A549 (cell line): Measurements from ENCODE around the gene MYO1E. TPM values are rescaled to one million over a fixed set of nuclear protein-coding genes. Genes with fewer than 3 reads are reported as not detected.

Experiments
- ATAC-seq, 2 experiments: fragments of 200-7000 bp in 1 of 2; fragments of >200 bp in 1 of 2; cut with Nextera tagmentation in 1 of 2; cut with Tn5 transposase in 1 of 2; 3 replicates each; pipeline versions ENCODE4 v1.8.0 to v1.9.1; 2018 to 2020; ENCODE audit warnings: mild to moderate bottlenecking in 1 of 2, moderate library complexity in 1 of 2
- CTCF ChIA-PET: fragments of 300-600 bp; sonication (Branson Sonifier 250); formaldehyde crosslinking; extraction: SDS; loops from one replicate; lab custom pipeline; 2021; ENCODE audit warnings: antibody characterized with exemption, inconsistent platforms; lab: Yijun Ruan, JAX
- POLR2A ChIA-PET: fragments of 350-600 bp; formaldehyde crosslinking; extraction: SDS; loops from one replicate; lab custom pipeline; 2021; ENCODE audit warnings: antibody characterized with exemption, inconsistent platforms; lab: Yijun Ruan, JAX
- DNase-seq, 2 experiments: peaks; one replicate each; pipeline versions ENCODE4 v3.0.0 to v3.0.0-alpha.2; 2011 to 2016; ENCODE audit warnings: low read depth in 1 of 2, low spot score in 1 of 2
- FAIRE-seq: peaks from 2 replicates; lab custom pipeline; 2011; peaks lifted over from hg19 to GRCh38; lab: Jason Lieb, UNC
- H3K27ac ChIP-seq, 2 experiments: fragments of >200 bp; sonication (Bioruptor Twin); formaldehyde crosslinking; 3 replicates each; pipeline ENCODE4 v1.5.1; 2016 to 2017
- H3K4me1 ChIP-seq: fragments of >200 bp; sonication (Bioruptor Twin); formaldehyde crosslinking; 3 replicates; pipeline ENCODE4 v1.6.1; 2016
- H3K4me2 ChIP-seq: fragments of >200 bp; sonication (Bioruptor Twin); formaldehyde crosslinking; 3 replicates; pipeline ENCODE4 v1.6.1; 2016
- H3K4me3 ChIP-seq: fragments of >200 bp; sonication (Bioruptor Twin); formaldehyde crosslinking; 3 replicates; pipeline ENCODE4 v1.5.1; 2016
- H3K9me3 ChIP-seq: fragments of >200 bp; sonication (Bioruptor Twin); formaldehyde crosslinking; 3 replicates; pipeline ENCODE4 v1.6.1; 2016
- BCL3 ChIP-seq: fragments of >200 bp; sonication (Bioruptor Twin); formaldehyde crosslinking; IDR thresholded peaks from 3 replicates; pipeline ENCODE4 v1.6.1; 2016
- BHLHE40 ChIP-seq: IDR thresholded peaks from 2 replicates; pipeline ENCODE4 v1.6.1; 2012; ENCODE audit warnings: low read depth, low read length, inconsistent platforms
- CHD4 ChIP-seq: fragments of 200-600 bp; sonication (generic); IDR thresholded peaks from 2 replicates; pipeline ENCODE4 v1.6.1; 2016; ENCODE audit warnings: antibody characterized with exemption, mild to moderate bottlenecking, borderline replicate concordance
- E2F6 ChIP-seq: IDR thresholded peaks from 2 replicates; pipeline ENCODE4 v1.6.1; 2012; ENCODE audit warnings: low read depth, borderline replicate concordance
- EHF ChIP-seq: fragments of 250-450 bp; sonication (Bioruptor Pico); IDR thresholded peaks from 2 replicates; pipeline ENCODE4 v1.5.0; 2020; ENCODE audit warnings: mild to moderate bottlenecking
- EHMT2 ChIP-seq: fragments of 200-600 bp; sonication (generic); IDR thresholded peaks from 2 replicates; pipeline ENCODE4 v1.6.1; 2016; ENCODE audit warnings: antibody characterized with exemption, low read depth, mild to moderate bottlenecking, moderate library complexity
- ELK1 ChIP-seq: fragments of 150-350 bp; IDR thresholded peaks from 2 replicates; pipeline ENCODE4 v1.6.1; 2014; ENCODE audit warnings: low read depth, mild to moderate bottlenecking, low read length
- EP300 ChIP-seq, 2 experiments: fragments of >200 bp; sonication (Bioruptor Twin); formaldehyde crosslinking; IDR thresholded peaks; 2 replicates in 1 of 2; 3 replicates in 1 of 2; pipeline ENCODE4 v1.6.1; 2016 to 2017
- FOSB ChIP-seq: fragments of 250-450 bp; sonication (Bioruptor Pico); IDR thresholded peaks from 2 replicates; pipeline ENCODE4 v1.5.0; 2020; ENCODE audit warnings: mild to moderate bottlenecking, moderate library complexity
- HES2 ChIP-seq: fragments of >200 bp; sonication (Bioruptor Twin); formaldehyde crosslinking; IDR thresholded peaks from 2 replicates; pipeline ENCODE4 v1.6.1; 2016
- HEYL ChIP-seq: fragments of 250-450 bp; sonication (Bioruptor Pico); IDR thresholded peaks from 2 replicates; pipeline ENCODE4 v1.8.0; 2021; ENCODE audit warnings: mild to moderate bottlenecking, moderate library complexity
- HOXB5 ChIP-seq: fragments of 250-450 bp; sonication (Bioruptor Pico); IDR thresholded peaks from 2 replicates; pipeline ENCODE4 v1.5.0; 2020; ENCODE audit warnings: mild to moderate bottlenecking, moderate library complexity
- KDM1A ChIP-seq: fragments of 200-600 bp; sonication (generic); IDR thresholded peaks from 2 replicates; pipeline ENCODE4 v1.6.1; 2016; ENCODE audit warnings: low read depth, mild to moderate bottlenecking
- KDM5A ChIP-seq: fragments of 200-600 bp; sonication (generic); IDR thresholded peaks from 2 replicates; pipeline ENCODE4 v1.6.1; 2016; ENCODE audit warnings: antibody characterized with exemption, mild to moderate bottlenecking
- MAZ ChIP-seq: fragments of 150-350 bp; IDR thresholded peaks from 2 replicates; pipeline ENCODE4 v1.6.1; 2014; ENCODE audit warnings: antibody characterized with exemption, low read depth, low read length, borderline replicate concordance
- MYC ChIP-seq: IDR thresholded peaks from 2 replicates; pipeline ENCODE4 v1.6.1; 2012; ENCODE audit warnings: mild to moderate bottlenecking, inconsistent platforms, low read length, improper control_type of control experiment, borderline replicate concordance
- NFE2L2 ChIP-seq: fragments of 150-350 bp; conservative IDR thresholded peaks from 2 replicates; pipeline ENCODE4 v1.6.1; 2014; ENCODE audit warnings: low read length
- PBX3 ChIP-seq: IDR thresholded peaks from 2 replicates; pipeline ENCODE4 v1.6.1; 2012
- POLR2AphosphoS2 ChIP-seq: conservative IDR thresholded peaks from 2 replicates; pipeline ENCODE4 v1.6.1; 2012; ENCODE audit warnings: low read length, improper control_type of control experiment, inconsistent platforms
- RAD21 ChIP-seq, 2 experiments: fragments of >200 bp in 1 of 2; sonication (Bioruptor Twin) in 1 of 2; formaldehyde crosslinking in 1 of 2; IDR thresholded peaks in 1 of 2; conservative IDR thresholded peaks in 1 of 2; 2 replicates in 1 of 2; 3 replicates in 1 of 2; pipeline ENCODE4 v1.6.1; 2012 to 2018; ENCODE audit warnings: inconsistent platforms in 1 of 2
- RFX5 ChIP-seq: fragments of 450-650 bp; IDR thresholded peaks from 2 replicates; pipeline ENCODE4 v1.7.1; 2014; ENCODE audit warnings: antibody characterized with exemption, mild to moderate bottlenecking, moderate library complexity
- RNF2 ChIP-seq: fragments of 200-600 bp; sonication (generic); IDR thresholded peaks from 2 replicates; pipeline ENCODE4 v1.6.1; 2016; ENCODE audit warnings: low read depth, mild to moderate bottlenecking, antibody characterized with exemption, moderate library complexity, borderline replicate concordance
- TFCP2L1 ChIP-seq: fragments of 250-450 bp; sonication (Bioruptor Pico); IDR thresholded peaks from 2 replicates; pipeline ENCODE4 v1.5.0; 2021; ENCODE audit warnings: mild to moderate bottlenecking
- USF2 ChIP-seq: fragments of 450-650 bp; IDR thresholded peaks from 2 replicates; pipeline ENCODE4 v1.6.1; 2014; ENCODE audit warnings: antibody characterized with exemption
- ZC3H11A ChIP-seq: fragments of 450-650 bp; IDR thresholded peaks from 2 replicates; pipeline ENCODE4 v1.6.1; 2014; ENCODE audit warnings: antibody characterized with exemption, mild to moderate bottlenecking
- ZFP36 ChIP-seq: fragments of 450-650 bp; IDR thresholded peaks from 2 replicates; pipeline ENCODE4 v1.6.1; 2014; ENCODE audit warnings: borderline replicate concordance; ENCODE audit not compliant: partially characterized antibody
- ZNF302 ChIP-seq: fragments of 250-450 bp; sonication (Bioruptor Pico); IDR thresholded peaks from 2 replicates; pipeline ENCODE4 v1.9.0; 2021; ENCODE audit warnings: inconsistent platforms, mild to moderate bottlenecking, moderate library complexity
- WGBS: methylation state at CpG from one replicate; pipeline ENCODE4 v1.1.6; 2017; ENCODE audit errors: missing lambda C conversion rate; 5-methylcytosine and 5-hydroxymethylcytosine counted together
- polyA plus RNA-seq, 4 experiments: library from polyadenylated mRNA; depleted of rRNA in 3 of 4; stranded (reverse); fragments of >200 nt; fragmentation: RNase III in 1 of 4; extraction: RNeasy Plus Mini Kit Qiagen cat#74134 plus additional on column Dnase treatment in 1 of 4; gene quantifications; 2 replicates in 3 of 4; 3 replicates in 1 of 4; pipeline ENCODE4 v1.2.3, GENCODE V29; 2011 to 2017

The MYO1E gene
- polyA plus RNA-seq, 2 of the 4 experiments (the other 2 are of a cell fraction): 202 to 497 TPM

GRCh38 chr15:59217876-59218498 is 154.7 kb downstream of the MYO1E start:
- peaks cover 16% of the 10 kb centered on the region for H3K4me1 ChIP-seq
- H3K4me2 ChIP-seq: no peak overlapping the region
- 96% methylated on average over 14 of the region's 14 CpGs for WGBS
- 0 out of 6 replicates have a peak overlapping the region, but pooled peaks of 1 of the 2 experiments have one; percentile 7 for H3K27ac ChIP-seq
- CTCF ChIA-PET: interaction anchor here (1.0 to 1.5 kb wide), 5 partner anchors 27 to 283 kb away, joined by 3 to 6 read pairs (median 3); no protein-coding TSS in a partner anchor
- DNase-seq: no peak
- TF ChIP-seq ZFP36 (no peak), POLR2AphosphoS2 (no peak), RNF2 (no peak), USF2 (no peak), HES2 (no peak), HEYL (CRISPR knock-in tag) (no peak), FOSB (CRISPR knock-in tag) (no peak), EHMT2 (no peak), ELK1 (no peak), ZC3H11A (no peak), HOXB5 (CRISPR knock-in tag) (no peak), EP300 (IDR thresholded peaks at IDR 0.05) (no peak), CHD4 (no peak), BHLHE40 (no peak), RAD21 (conservative IDR thresholded peaks at IDR 0.05 in 1 of 2, IDR thresholded peaks at IDR 0.05 in 1 of 2) (no peak), EHF (no peak), TFCP2L1 (CRISPR knock-in tag) (no peak)
- TF ChIP-seq, all 56 proteins: peak for 0
- Histone ChIP-seq H3K9me3 (no peaks in the 10 kb centered on the region), H3K4me3 (no peak overlapping the region)
- FAIRE-seq: peak; percentile 78
- POLR2A ChIA-PET: no interaction called here
- no peak for ATAC-seq

GRCh38 chr15:59216911-59217310 is 155.8 kb downstream of the MYO1E start:
- DNase-seq (no peak), FAIRE-seq (peak; percentile 51), ATAC-seq (no peak)
- Histone ChIP-seq H3K27ac (peak overlapping the region in 1 of 2 experiments; percentile 7; a peak in 1 of 6 replicates), H3K4me3 (no peak overlapping the region), H3K4me1 (peaks cover 5% of the 10 kb centered on the region; the same call in 1 of the 3 replicates), H3K9me3 (no peaks in the 10 kb centered on the region), H3K4me2 (no peak overlapping the region)
- CTCF ChIA-PET: interaction anchor here (1.2 to 1.3 kb wide), 2 partner anchors 42 to 196 kb away, joined by 3 read pairs; no protein-coding TSS in a partner anchor
- POLR2A ChIA-PET: no interaction called here
- WGBS: 83% methylated on average over 5 of the region's 5 CpGs
- TF ChIP-seq RFX5 (no peak), HEYL (CRISPR knock-in tag) (no peak), POLR2AphosphoS2 (peak; percentile 58; the same call in 1 of the 2 replicates)

- Histone ChIP-seq H3K27ac (0 out of 6 replicates have a peak overlapping the region, but pooled peaks of 1 of the 2 experiments have one; percentile 11), H3K4me1 (no peaks in the 10 kb centered on the region), H3K9me3 (no peaks in the 10 kb centered on the region), H3K4me3 (no peak overlapping the region), H3K4me2 (no peak overlapping the region)
- FAIRE-seq (peak; percentile 13), ATAC-seq (no peak), DNase-seq (no peak)
- TF ChIP-seq POLR2AphosphoS2: no peak
- TF ChIP-seq EP300 (IDR thresholded peaks at IDR 0.05): no peak
- no peak for TF ChIP-seq KDM1A
- TF ChIP-seq RFX5: no peak
- TF ChIP-seq ZNF302 (CRISPR knock-in tag): no peak
- TF ChIP-seq BCL3: no peak
- TF ChIP-seq MYC: no peak
- no peak for TF ChIP-seq RAD21 (conservative IDR thresholded peaks at IDR 0.05 in 1 of 2, IDR thresholded peaks at IDR 0.05 in 1 of 2)
- TF ChIP-seq E2F6: no peak
- no peak for TF ChIP-seq MAZ
- no peak for TF ChIP-seq PBX3
- no peak for TF ChIP-seq NFE2L2
- no peak for TF ChIP-seq KDM5A
- no peak for TF ChIP-seq HEYL (CRISPR knock-in tag)
- CTCF ChIA-PET: interaction anchor here (2.3 kb wide), 1 partner anchor 14 kb away, joined by 9 read pairs; no protein-coding TSS in a partner anchor
- WGBS: 93% methylated on average over 2 of the region's 2 CpGs
- POLR2A ChIA-PET: no interaction called here
Measured at GRCh38 chr15:59210186-59210585, 162.5 kb downstream of the MYO1E start.
